IPS-15b (cell line): ENCODE measurements around the gene UGP2.

Experiments used
- H3K27me3 ChIP-seq: one replicate; pipeline ENCODE4 v1.6.1; 2013; ENCODE audit warnings: low read length; ENCODE audit not compliant: control insufficient read depth, insufficient read depth
- H3K36me3 ChIP-seq: one replicate; pipeline ENCODE4 v1.6.1; 2013; ENCODE audit warnings: low read length; ENCODE audit not compliant: control insufficient read depth, insufficient read depth
- H3K4me1 ChIP-seq: one replicate; pipeline ENCODE4 v1.6.1; 2013; ENCODE audit warnings: mild to moderate bottlenecking, low read length; ENCODE audit not compliant: control insufficient read depth, insufficient read depth
- H3K4me3 ChIP-seq: one replicate; pipeline ENCODE4 v1.5.1; 2013; ENCODE audit warnings: low read depth, low read length
- H3K9ac ChIP-seq: one replicate; pipeline ENCODE4 v1.6.1; 2013; ENCODE audit warnings: low read depth, mild to moderate bottlenecking, low read length
- H3K9me3 ChIP-seq: one replicate; pipeline ENCODE4 v1.6.1; 2013; ENCODE audit warnings: mild to moderate bottlenecking, low read length; ENCODE audit not compliant: control insufficient read depth, insufficient read depth

Gene UGP2

GRCh38 chr2:63871864-63872263 lies 30.2 kb downstream of the UGP2 start:
- no peaks in the 10 kb centered on the region for H3K27me3 ChIP-seq
- peaks cover 25% of the 10 kb centered on the region for H3K36me3 ChIP-seq
- H3K4me1 ChIP-seq, result peaks cover 27% of the 10 kb centered on the region
- H3K9me3 ChIP-seq, result no peaks in the 10 kb centered on the region
- H3K9ac ChIP-seq, result no peak overlapping the region
- H3K4me3 ChIP-seq, result no peak overlapping the region

GRCh38 chr2:63872571-63873328 lies 31.1 kb downstream of the UGP2 start:
- H3K9ac ChIP-seq, result no peak overlapping the region
- H3K4me1 ChIP-seq, result peaks cover 28% of the 10 kb centered on the region
- H3K27me3 ChIP-seq, result no peaks in the 10 kb centered on the region
- H3K9me3 ChIP-seq, result no peaks in the 10 kb centered on the region
- peaks cover 25% of the 10 kb centered on the region for H3K36me3 ChIP-seq
- H3K4me3 ChIP-seq, result no peak overlapping the region

- no peak overlapping the region for H3K4me3 ChIP-seq
- peaks cover 31% of the 10 kb centered on the region for H3K4me1 ChIP-seq
- H3K27me3 ChIP-seq, result no peaks in the 10 kb centered on the region
- no peaks in the 10 kb centered on the region for H3K9me3 ChIP-seq
- H3K9ac ChIP-seq, result no peak overlapping the region
- peaks cover 25% of the 10 kb centered on the region for H3K36me3 ChIP-seq
Measured at GRCh38 chr2:63874204-63875130, 32.8 kb downstream of the UGP2 start.

- no peaks in the 10 kb centered on the region for H3K27me3 ChIP-seq
- H3K9me3 ChIP-seq, result no peaks in the 10 kb centered on the region
- peaks cover 34% of the 10 kb centered on the region for H3K4me1 ChIP-seq
- H3K4me3 ChIP-seq, result no peak overlapping the region
- H3K9ac ChIP-seq, result no peak overlapping the region
- peaks cover 25% of the 10 kb centered on the region for H3K36me3 ChIP-seq
Measured at GRCh38 chr2:63875131-63875527, 33.4 kb downstream of the UGP2 start.

GRCh38 chr2:63875559-63876245 lies 34.0 kb downstream of the UGP2 start:
- Histone ChIP-seq H3K27me3 (no peaks in the 10 kb centered on the region), H3K9me3 (no peaks in the 10 kb centered on the region), H3K36me3 (peaks cover 25% of the 10 kb centered on the region), H3K9ac (no peak overlapping the region), H3K4me3 (no peak overlapping the region), H3K4me1 (peaks cover 39% of the 10 kb centered on the region)

GRCh38 chr2:63876311-63876710 lies 34.6 kb downstream of the UGP2 start:
- Histone ChIP-seq H3K4me1 (peaks cover 43% of the 10 kb centered on the region), H3K27me3 (no peaks in the 10 kb centered on the region), H3K36me3 (peaks cover 25% of the 10 kb centered on the region), H3K9me3 (no peaks in the 10 kb centered on the region), H3K9ac (no peak overlapping the region), H3K4me3 (no peak overlapping the region)

GRCh38 chr2:63878486-63878885 lies 36.8 kb downstream of the UGP2 start:
- H3K36me3 ChIP-seq, result peaks cover 22% of the 10 kb centered on the region
- peaks cover 43% of the 10 kb centered on the region for H3K4me1 ChIP-seq
- no peaks in the 10 kb centered on the region for H3K27me3 ChIP-seq
- no peak overlapping the region for H3K9ac ChIP-seq
- H3K9me3 ChIP-seq, result no peaks in the 10 kb centered on the region
- H3K4me3 ChIP-seq, result no peak overlapping the region

- no peaks in the 10 kb centered on the region for H3K9me3 ChIP-seq
- H3K4me3 ChIP-seq, result no peak overlapping the region
- peaks cover 26% of the 10 kb centered on the region for H3K36me3 ChIP-seq
- peaks cover 36% of the 10 kb centered on the region for H3K4me1 ChIP-seq
- H3K27me3 ChIP-seq, result no peaks in the 10 kb centered on the region
- no peak overlapping the region for H3K9ac ChIP-seq
Measured at GRCh38 chr2:63879876-63880433, 38.3 kb downstream of the UGP2 start.

GRCh38 chr2:63880625-63881024 lies 38.9 kb downstream of the UGP2 start:
- Histone ChIP-seq H3K36me3 (peaks cover 26% of the 10 kb centered on the region), H3K4me1 (peaks cover 35% of the 10 kb centered on the region), H3K9me3 (no peaks in the 10 kb centered on the region), H3K9ac (no peak overlapping the region), H3K4me3 (no peak overlapping the region), H3K27me3 (no peaks in the 10 kb centered on the region)

GRCh38 chr2:63881205-63881604 lies 39.5 kb downstream of the UGP2 start:
- no peaks in the 10 kb centered on the region for H3K9me3 ChIP-seq
- no peak overlapping the region for H3K9ac ChIP-seq
- no peak overlapping the region for H3K4me3 ChIP-seq
- peaks cover 24% of the 10 kb centered on the region for H3K36me3 ChIP-seq
- H3K27me3 ChIP-seq, result no peaks in the 10 kb centered on the region
- H3K4me1 ChIP-seq, result peaks cover 32% of the 10 kb centered on the region

- H3K4me3 ChIP-seq, result no peak overlapping the region
- H3K27me3 ChIP-seq, result no peaks in the 10 kb centered on the region
- H3K9me3 ChIP-seq, result no peaks in the 10 kb centered on the region
- peaks cover 33% of the 10 kb centered on the region for H3K36me3 ChIP-seq
- H3K9ac ChIP-seq, result no peak overlapping the region
- peaks cover 30% of the 10 kb centered on the region for H3K4me1 ChIP-seq
Measured at GRCh38 chr2:63882395-63883105, 40.9 kb downstream of the UGP2 start.
